COLO829 (cell line): Measurements from ENCODE around the gene ZNF559.

ENCODE experiments used
- DNase-seq: peaks from one replicate; pipeline ENCODE4 v3.0.0; 2012; ENCODE audit warnings: low spot score

ZNF559 gene

DNA sequence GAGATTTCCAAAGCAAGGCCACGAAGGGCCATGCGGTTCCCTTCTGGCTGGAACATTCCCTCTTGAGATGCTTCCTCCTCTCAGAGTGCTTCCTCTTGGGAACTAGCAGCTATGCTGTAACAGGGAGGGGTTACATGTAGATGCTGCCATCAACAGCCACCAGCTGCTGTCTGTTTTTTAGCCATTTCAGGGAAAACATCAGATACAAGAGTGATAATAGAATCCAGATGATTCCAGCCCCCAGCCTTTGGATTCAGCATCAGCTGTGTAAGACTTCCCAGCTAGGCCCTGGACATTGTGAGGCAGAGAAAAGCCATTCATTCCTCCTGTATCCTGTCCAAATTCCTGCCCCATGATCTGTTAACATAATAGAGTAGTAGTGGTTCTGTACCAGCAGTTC is 30.7 kb downstream of the ZNF559 start:
- no peak for DNase-seq

DNA sequence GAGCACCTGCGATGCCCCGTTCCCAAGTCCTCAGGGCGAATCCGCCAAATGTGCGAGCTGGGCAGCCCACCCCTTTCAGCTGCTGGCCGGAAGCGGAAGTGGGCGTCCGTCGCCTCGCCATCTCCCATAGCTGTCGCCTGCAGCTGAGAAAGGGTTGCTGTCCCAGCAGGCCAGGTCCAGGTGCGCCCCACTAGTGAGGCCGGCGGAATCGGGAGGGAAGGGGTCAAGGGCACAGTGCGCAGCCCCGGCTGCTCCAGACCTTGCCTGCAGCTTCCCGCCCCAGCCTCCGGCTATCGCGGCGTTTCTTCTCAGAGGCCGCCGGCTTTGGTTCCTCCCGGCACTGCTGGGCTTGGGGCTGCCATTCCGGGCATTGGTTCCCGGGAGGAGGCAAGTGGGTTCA is 38.9 kb downstream of the ZNF559 start, which contains the start of gene ZNF177:
TSS of gene ZNF177 (plus strand) at position 109 of the 400 bp plus-strand sequence. CDS start 15,299 bp downstream, outside the sequence.
- no peak for DNase-seq

DNA sequence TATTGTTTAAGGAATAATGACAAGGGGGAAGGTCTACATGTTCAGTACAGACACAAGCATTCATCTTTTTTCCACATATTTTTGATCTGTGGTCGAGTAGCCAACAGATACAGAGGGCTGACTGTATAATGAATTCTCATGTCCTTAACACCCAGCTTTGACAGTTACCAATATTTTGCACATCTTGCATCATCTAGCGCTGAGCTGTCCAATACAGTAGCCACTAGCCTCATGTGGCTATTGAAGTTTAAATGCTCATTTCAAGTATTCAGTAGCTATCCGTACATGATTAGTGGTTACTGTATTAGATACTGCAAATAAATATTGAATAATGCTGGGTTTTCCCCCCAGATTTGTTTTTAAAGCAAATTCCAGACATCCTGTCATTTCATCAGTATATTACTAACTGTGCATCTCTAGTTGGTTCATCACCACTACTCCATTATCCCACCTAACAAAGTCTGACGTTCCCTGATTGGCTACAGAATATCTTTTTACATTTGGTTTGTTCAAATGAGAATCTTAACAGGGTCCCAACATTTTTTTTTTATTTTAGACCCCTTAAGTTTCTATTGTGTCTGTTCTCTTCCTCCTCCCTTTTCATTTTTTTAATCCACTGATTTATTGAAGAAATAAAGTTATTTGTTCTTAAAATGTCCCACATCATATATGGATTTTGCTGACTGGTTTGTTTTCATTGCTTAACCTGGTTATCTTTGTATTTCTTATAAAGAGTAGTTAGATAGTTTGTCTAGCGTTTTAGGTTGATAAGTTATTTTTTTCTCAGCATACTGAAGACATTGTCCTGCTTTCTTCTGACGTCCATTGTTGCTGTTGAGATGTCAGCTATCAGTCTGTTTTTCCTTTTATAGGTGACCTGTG is 47.0 kb downstream of the ZNF559 start:
- no peak for DNase-seq

DNA sequence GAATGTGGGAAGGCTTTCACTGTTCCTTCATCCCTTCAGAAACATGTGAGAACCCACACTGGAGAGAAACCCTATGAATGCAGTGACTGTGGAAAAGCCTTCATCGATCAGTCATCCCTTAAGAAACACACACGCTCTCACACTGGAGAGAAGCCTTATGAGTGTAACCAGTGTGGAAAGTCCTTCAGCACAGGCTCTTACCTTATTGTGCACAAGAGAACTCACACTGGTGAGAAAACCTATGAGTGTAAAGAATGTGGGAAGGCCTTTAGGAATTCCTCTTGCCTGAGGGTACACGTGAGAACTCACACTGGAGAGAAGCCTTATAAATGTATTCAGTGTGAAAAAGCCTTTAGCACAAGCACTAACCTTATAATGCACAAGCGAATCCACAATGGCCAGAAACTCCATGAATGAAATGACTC is 57.4 kb downstream of the ZNF559 start:
- DNase-seq: no peak
